Sigmoid colon (tissue), 4 donors: ENCODE measurements around the gene NFKB1.

Source experiments
- EP300 ChIP-seq, 4 donors: sonication (generic); formaldehyde crosslinking; IDR thresholded peaks; one replicate each; pipeline ENCODE4 v1.6.1; 2017; ENCODE audit warnings: antibody characterized with exemption in 4 of 4
- POLR2A ChIP-seq, 2 donors: fragments of 450-650 bp; IDR thresholded peaks; one replicate each; pipeline ENCODE4 v1.6.1; 2016; ENCODE audit warnings: antibody characterized with exemption in 2 of 2, mild to moderate bottlenecking in 2 of 2, moderate library complexity in 2 of 2
- TF ChIP-seq, protein P1 (sequence below), 4 experiments: fragments of 450-650 bp in 3 of 4; fragments of 200-600 bp in 1 of 4; IDR thresholded peaks; one replicate each; pipeline ENCODE4 v1.5.1; 2016 to 2019; ENCODE audit warnings: antibody characterized with exemption in 4 of 4, mild to moderate bottlenecking in 3 of 4, moderate library complexity in 2 of 4

DNA sequence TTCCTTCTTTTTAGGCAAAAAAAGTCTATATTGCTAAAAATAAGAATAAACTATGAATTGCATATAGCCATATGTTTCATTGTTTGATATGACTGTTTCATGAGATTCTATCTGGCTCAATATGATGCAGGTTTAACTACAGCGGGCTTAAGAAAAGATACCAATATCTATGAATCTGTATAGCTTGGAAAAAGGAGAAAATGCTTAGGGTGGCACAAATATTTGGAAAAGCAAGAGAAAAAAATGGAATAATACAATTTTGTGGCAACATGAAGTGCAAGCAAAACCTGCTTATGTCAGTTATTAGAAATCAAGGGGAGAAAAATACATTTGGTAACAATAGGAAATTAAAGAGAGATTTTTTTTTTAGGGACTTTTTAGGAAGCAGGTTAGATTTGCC, 48.3 kb upstream of the NFKB1 start:
- TF ChIP-seq, protein P1, sequence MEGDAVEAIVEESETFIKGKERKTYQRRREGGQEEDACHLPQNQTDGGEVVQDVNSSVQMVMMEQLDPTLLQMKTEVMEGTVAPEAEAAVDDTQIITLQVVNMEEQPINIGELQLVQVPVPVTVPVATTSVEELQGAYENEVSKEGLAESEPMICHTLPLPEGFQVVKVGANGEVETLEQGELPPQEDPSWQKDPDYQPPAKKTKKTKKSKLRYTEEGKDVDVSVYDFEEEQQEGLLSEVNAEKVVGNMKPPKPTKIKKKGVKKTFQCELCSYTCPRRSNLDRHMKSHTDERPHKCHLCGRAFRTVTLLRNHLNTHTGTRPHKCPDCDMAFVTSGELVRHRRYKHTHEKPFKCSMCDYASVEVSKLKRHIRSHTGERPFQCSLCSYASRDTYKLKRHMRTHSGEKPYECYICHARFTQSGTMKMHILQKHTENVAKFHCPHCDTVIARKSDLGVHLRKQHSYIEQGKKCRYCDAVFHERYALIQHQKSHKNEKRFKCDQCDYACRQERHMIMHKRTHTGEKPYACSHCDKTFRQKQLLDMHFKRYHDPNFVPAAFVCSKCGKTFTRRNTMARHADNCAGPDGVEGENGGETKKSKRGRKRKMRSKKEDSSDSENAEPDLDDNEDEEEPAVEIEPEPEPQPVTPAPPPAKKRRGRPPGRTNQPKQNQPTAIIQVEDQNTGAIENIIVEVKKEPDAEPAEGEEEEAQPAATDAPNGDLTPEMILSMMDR (IDR thresholded peaks at IDR 0.05), result no peak
- TF ChIP-seq EP300 (IDR thresholded peaks at IDR 0.05) (no peak), POLR2A (IDR thresholded peaks at IDR 0.05) (no peak)
